ENCODE results near the gene EIF2B4. TPM values are rescaled to one million over a fixed set of nuclear protein-coding genes. Genes with fewer than 3 reads are reported as not detected.

The EIF2B4 gene
- total RNA-seq, 1 donor from 2014 or later = 35.0 TPM

GRCh38 chr2:27369471-27370025 is 590 bp downstream of the EIF2B4 start:
- peak overlapping the region; percentile 99 for H3K4me3 ChIP-seq
- intact Hi-C loops (cut with DNase I) = no loop called here
- H3K36me3 ChIP-seq = peaks cover 65% of the 10 kb centered on the region
- TF ChIP-seq CTCF (IDR thresholded peaks at IDR 0.05) = no peak
- H3K27ac ChIP-seq = peak overlapping the region; percentile 94
- H3K4me1 ChIP-seq = peaks cover 29% of the 10 kb centered on the region
- ATAC-seq (peak; percentile 22), DNase-seq (no peak)
- no peaks in the 10 kb centered on the region for H3K9me3 ChIP-seq
- H3K27me3 ChIP-seq = no peaks in the 10 kb centered on the region

GRCh38 chr2:27363933-27364332 is 6.2 kb downstream of the EIF2B4 start:
- no peak overlapping the region for H3K27ac ChIP-seq
- DNase-seq (no peak), ATAC-seq (no peak)
- H3K4me1 ChIP-seq = peaks cover 4% of the 10 kb centered on the region
- H3K4me3 ChIP-seq = no peak overlapping the region
- peaks cover 59% of the 10 kb centered on the region for H3K36me3 ChIP-seq
- TF ChIP-seq CTCF (IDR thresholded peaks at IDR 0.05) = no peak
- H3K27me3 ChIP-seq = no peaks in the 10 kb centered on the region
- no peaks in the 10 kb centered on the region for H3K9me3 ChIP-seq
- intact Hi-C loops (cut with DNase I) = no loop called here

- no peaks in the 10 kb centered on the region for H3K27me3 ChIP-seq
- no peaks in the 10 kb centered on the region for H3K9me3 ChIP-seq
- TF ChIP-seq CTCF (IDR thresholded peaks at IDR 0.05) = no peak
- no peak overlapping the region for H3K27ac ChIP-seq
- H3K4me3 ChIP-seq = no peak overlapping the region
- intact Hi-C loops (cut with DNase I) = no loop called here
- H3K36me3 ChIP-seq = peaks cover 48% of the 10 kb centered on the region
- H3K4me1 ChIP-seq = peaks cover 6% of the 10 kb centered on the region
- ATAC-seq (no peak), DNase-seq (no peak)
These were observed 7.3 kb downstream of the EIF2B4 start for GRCh38 chr2:27362678-27363420.

- H3K36me3 ChIP-seq = no peaks in the 10 kb centered on the region
- no peak for TF ChIP-seq CTCF (IDR thresholded peaks at IDR 0.05)
- peak within 1 kb of the TSS; percentile 95 for H3K4me3 ChIP-seq
- no peaks in the 10 kb centered on the region for H3K9me3 ChIP-seq
- ATAC-seq (peak; percentile 98), DNase-seq (peak; percentile 98)
- H3K27ac ChIP-seq = peak within 1 kb of the TSS; percentile 95
- intact Hi-C loops (cut with DNase I) = no loop called here
- peaks cover 32% of the 10 kb centered on the region for H3K4me1 ChIP-seq
- no peaks in the 10 kb centered on the region for H3K27me3 ChIP-seq
These were observed 13.6 kb downstream of the EIF2B4 start, which contains the start of gene GTF3C2 for GRCh38 chr2:27356382-27357181. Gene GTF3C2 (minus strand): TSS chr2:27356764. CDS start chr2:27343554, 13,210 bp downstream.

- peak; percentile 84 for DNase-seq
- Histone ChIP-seq H3K4me3 (peak overlapping the region; percentile 95), H3K27ac (peak overlapping the region; percentile 95), H3K4me1 (peaks cover 32% of the 10 kb centered on the region), H3K27me3 (no peaks in the 10 kb centered on the region), H3K9me3 (no peaks in the 10 kb centered on the region), H3K36me3 (no peaks in the 10 kb centered on the region)
- TF ChIP-seq CTCF (IDR thresholded peaks at IDR 0.05) = no peak
- intact Hi-C loops (cut with DNase I) = no loop called here
- ATAC-seq = peak; percentile 53
These were observed 14.1 kb downstream of the EIF2B4 start for GRCh38 chr2:27356056-27356381.
